DOHH2 (cell line): ENCODE data around the gene RHEX.

Experiments used
- CTCF ChIP-seq: fragments of 200-600 bp; sonication (generic); IDR thresholded peaks from one replicate; pipeline ENCODE4 v1.5.1; 2014; ENCODE audit warnings: antibody characterized with exemption, mild to moderate bottlenecking, low read depth, low read length; ENCODE audit not compliant: poor library complexity, severe bottlenecking
- EZH2phosphoT487 ChIP-seq: fragments of 200-600 bp; sonication (generic); IDR thresholded peaks from 2 replicates; pipeline ENCODE4 v1.6.1; 2017; ENCODE audit warnings: borderline replicate concordance, mild to moderate bottlenecking, antibody characterized with exemption, low read length, moderate library complexity, mixed read lengths

- TF ChIP-seq CTCF (no peak), EZH2phosphoT487 (no peak)
Measured at GRCh38 chr1:206136241-206136640, 83.3 kb downstream of the RHEX start.
